ENCODE data around the gene NRP2.

The NRP2 gene

DNA sequence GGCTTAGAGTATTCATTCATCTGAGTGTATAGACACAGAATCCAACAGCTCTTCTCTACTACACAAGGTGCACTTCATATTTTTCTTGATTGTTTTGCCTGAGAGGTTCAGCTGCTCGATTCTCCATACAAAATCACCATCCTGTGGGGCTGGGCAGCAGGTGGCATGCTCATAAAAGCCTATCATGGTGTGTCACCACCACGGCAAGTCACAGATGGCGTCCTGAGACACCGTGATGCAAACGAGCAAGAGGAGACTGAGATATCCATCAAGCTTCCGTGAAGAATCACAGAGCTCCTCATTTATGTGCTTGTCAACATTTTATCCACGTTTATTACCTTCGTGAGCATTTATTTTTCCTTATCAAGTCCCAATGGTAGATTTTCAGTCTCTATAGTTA is 22.4 kb upstream of the NRP2 start:
- DNase-seq = no peak

GRCh38 chr2:205660521-205661124 is 21.7 kb upstream of the NRP2 start:
- DNase-seq = no peak

DNA sequence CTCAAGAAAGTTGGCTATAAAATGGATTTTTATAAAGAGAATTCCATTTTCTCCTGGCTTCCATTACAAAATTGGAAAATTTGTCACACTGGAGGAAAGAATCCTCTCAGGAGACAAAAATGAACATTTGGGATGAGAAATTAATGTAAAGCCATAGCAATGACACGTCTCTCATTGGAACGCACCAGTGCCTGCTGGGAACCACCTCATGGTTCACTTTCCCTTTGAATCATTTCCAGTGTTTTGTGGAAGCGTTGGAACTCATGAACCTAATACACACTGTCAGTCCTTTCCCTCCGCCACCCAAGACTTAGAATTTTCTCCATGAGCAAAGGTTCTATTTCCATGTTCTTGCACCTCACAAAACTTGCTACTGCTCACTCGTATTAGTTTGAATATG is 21.0 kb upstream of the NRP2 start:
- no peak for DNase-seq

GRCh38 chr2:205662206-205662965 is 19.9 kb upstream of the NRP2 start:
- DNase-seq = no peak

DNA sequence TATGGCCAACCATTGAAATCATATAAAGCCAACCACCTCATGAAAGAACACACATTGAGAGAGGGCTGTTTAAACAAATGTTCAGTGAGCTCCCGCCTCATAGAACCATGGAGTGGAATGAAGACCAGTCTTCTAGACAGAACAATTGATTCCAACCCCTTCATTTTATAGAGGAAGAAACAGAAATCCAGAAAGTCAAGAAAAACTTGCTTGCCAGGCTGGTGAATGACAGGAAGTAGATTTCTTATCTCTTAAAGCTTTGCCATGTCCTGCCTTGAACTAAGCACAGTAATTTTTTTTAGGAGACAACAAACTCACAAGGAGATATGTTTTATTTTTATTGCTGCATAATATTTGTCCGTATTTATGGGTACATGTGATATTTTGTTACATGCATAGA is 16.5 kb upstream of the NRP2 start:
- DNase-seq = no peak

- DNase-seq = no peak
Observed at GRCh38 chr2:205670292-205670691, 12.0 kb upstream of the NRP2 start.

- DNase-seq = no peak
Observed at GRCh38 chr2:205673312-205673711, 9.0 kb upstream of the NRP2 start.

- DNase-seq = no peak
Observed at GRCh38 chr2:205675861-205676516, 6.3 kb upstream of the NRP2 start.

GRCh38 chr2:205678541-205679142 is 3.7 kb upstream of the NRP2 start:
- DNase-seq = no peak

GRCh38 chr2:205679410-205680009 is 2.8 kb upstream of the NRP2 start:
- DNase-seq = no peak

DNA sequence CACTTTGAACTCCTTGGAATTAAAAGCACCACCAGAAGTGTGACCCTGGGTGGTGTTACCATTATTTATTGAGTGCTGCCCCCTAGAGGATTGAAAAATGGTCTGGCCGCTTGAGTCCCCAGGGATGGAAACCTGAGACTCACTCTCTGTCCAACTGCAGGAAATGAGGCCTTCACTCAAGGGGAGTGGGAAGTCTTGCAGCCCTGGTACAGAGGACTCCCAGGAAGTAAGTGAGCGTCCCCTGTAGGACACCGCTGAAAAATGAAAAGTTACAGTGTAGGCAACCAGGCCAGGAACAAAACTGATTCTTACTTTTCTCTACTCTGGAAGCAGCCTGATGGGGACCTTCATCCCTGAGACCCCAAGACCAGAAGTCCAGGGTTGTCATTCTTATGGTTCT is 2.2 kb upstream of the NRP2 start:
- peak; percentile 28 for DNase-seq

DNA sequence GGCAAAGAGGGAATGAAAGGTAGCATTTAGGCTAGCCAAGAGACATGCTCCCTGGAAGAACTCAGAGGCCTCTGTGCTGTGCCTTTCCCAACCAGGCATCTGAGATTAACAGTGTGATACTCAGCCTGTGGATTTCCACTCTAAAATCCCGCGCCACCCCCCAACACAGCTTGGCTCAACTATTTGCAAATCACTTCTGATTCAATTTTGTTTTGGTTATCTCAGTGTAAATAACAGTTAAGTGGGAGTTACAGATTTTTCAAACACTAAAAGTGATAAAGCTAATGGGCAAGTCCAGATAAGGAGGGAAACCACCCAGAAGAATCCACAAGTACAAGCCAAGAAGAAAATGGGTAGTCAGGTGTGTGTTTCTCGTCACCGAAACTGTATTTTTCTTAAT is 1.4 kb upstream of the NRP2 start:
- DNase-seq = no peak

DNA sequence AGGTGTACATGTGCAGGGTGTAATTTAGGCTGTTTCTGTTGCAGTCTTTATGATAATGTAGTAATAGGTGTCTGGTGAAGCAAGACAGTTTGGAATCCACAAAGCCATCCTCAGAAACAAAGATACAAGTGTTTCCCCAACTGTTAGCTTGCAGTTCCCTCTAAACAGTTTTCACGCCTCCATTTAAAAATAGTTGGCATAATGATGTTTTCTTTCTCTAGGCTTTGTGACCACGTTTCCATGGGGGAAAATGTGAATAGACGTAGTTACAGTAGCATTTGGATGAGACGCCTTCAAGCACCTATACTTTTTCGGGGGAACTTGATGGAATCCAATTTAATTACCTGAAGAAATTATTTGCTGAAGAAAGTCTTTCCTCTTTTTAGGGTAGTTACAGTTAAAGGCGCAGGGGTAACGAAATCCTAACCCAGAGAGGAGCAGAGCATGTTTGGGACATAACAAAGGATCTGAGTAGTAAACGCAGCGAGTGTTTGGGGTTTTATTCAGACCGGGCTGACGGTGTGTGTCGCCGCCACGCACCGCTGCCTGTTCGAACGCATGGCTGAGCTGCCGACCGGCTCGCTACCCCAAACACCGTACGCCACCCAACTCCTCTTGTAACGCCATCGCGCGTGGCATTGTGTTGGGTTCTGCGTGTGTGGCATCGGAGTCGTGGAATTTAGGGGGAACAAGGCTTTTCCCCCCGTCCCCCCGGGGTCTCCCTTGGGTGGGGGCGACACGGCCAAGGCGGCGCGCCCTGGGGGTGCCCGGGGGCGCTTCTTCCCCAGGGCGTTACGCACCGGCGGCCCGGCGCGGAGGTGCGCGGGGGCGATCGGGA is 681 bp upstream of the NRP2 start:
- DNase-seq = peak; percentile 27

- no peak for DNase-seq
Observed at GRCh38 chr2:205682971-205683501, 735 bp downstream of the NRP2 start.

GRCh38 chr2:205683502-205684367 is 1.4 kb downstream of the NRP2 start:
- no peak for DNase-seq

GRCh38 chr2:205684871-205685313 is 2.6 kb downstream of the NRP2 start:
- DNase-seq = no peak

DNA sequence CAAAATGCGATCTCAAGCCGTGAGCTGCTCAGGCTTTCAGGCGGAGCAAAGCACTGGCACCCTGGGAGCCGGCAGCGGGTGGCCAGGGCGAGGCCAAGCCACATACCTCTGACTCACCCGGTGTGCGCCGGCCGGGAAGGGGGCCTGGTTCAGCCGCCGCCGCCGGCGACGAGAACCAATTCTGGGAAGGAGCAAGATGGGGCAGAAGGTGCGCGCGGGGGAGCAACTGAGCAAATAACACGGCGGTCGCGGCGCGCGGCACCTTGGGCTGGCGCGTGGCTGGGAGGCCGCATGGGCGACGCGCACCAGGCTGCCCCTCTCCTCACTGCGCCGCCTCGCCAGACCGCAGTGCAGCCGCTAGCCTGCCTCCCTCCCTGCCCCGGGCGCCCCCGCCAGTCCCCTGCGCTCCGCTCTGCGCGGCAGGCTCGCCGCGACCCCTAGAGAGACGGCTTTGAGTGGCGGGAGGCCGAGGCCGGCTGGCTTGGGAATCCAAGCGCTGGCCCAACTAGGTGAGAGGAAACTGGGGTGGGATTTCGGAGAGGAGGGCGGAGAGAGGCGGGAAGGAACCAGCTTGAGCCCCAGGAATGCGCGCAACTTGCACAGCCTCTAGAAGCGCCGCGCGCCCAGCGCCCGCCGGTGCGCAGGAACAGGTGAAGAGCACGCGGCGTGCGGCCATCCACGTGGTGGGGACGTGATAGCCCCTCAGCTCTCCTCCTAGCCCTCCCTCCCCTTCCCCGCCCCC is 3.2 kb downstream of the NRP2 start:
- no peak for DNase-seq

- no peak for DNase-seq
Observed at GRCh38 chr2:205686056-205686782, 3.9 kb downstream of the NRP2 start.

- DNase-seq = no peak
Observed at GRCh38 chr2:205686783-205687640, 4.7 kb downstream of the NRP2 start.
